GM18868 (cell line): ENCODE measurements around the gene GPSM3.
A peak's percentile ranks its signal among the peaks of the same experiment; 100 is the strongest.

ENCODE experiments used
- ATAC-seq: cut with Tn5 transposase; IDR thresholded peaks from one replicate; pipeline ENCODE4 v1.9.1; 2021; ENCODE audit warnings: mild to moderate bottlenecking, moderate library complexity; ENCODE audit not compliant: unreplicated experiment

GPSM3 gene

GRCh38 chr6:32175711-32176475 lies 16.6 kb downstream of the GPSM3 start, which contains the start of gene AGPAT1:
TSS of gene AGPAT1 (minus strand) at chr6:32176084. CDS start at chr6:32171496, 4,588 bp downstream.
- peak; percentile 48 for ATAC-seq

- ATAC-seq, result no peak
Observed at GRCh38 chr6:32175322-32175710, 17.1 kb downstream of the GPSM3 start.

- no peak for ATAC-seq
Observed at GRCh38 chr6:32174416-32174815, 18.0 kb downstream of the GPSM3 start.

GRCh38 chr6:32173051-32173727 lies 19.3 kb downstream of the GPSM3 start:
- no peak for ATAC-seq

- no peak for ATAC-seq
Observed at GRCh38 chr6:32171234-32171633, 21.2 kb downstream of the GPSM3 start.

- ATAC-seq, result no peak
Observed at GRCh38 chr6:32170294-32170693, 22.1 kb downstream of the GPSM3 start.

- no peak for ATAC-seq
Observed at GRCh38 chr6:32168807-32169591, 23.4 kb downstream of the GPSM3 start.

GRCh38 chr6:32168350-32168749 lies 24.1 kb downstream of the GPSM3 start:
- no peak for ATAC-seq

GRCh38 chr6:32167761-32168262 lies 24.6 kb downstream of the GPSM3 start:
- ATAC-seq, result no peak

- ATAC-seq, result no peak
Observed at GRCh38 chr6:32167154-32167760, 25.2 kb downstream of the GPSM3 start.

GRCh38 chr6:32166411-32167061 lies 25.9 kb downstream of the GPSM3 start:
- no peak for ATAC-seq

GRCh38 chr6:32164295-32164694 lies 28.1 kb downstream of the GPSM3 start, which contains the start of gene EGFL8:
TSS of gene EGFL8 (plus strand) at chr6:32164595. CDS start at chr6:32166166, 1,571 bp downstream.
- ATAC-seq, result no peak

- ATAC-seq, result no peak
Observed at GRCh38 chr6:32163559-32164258, 28.7 kb downstream of the GPSM3 start.

- ATAC-seq, result no peak
Observed at GRCh38 chr6:32158052-32158451, 34.4 kb downstream of the GPSM3 start.

GRCh38 chr6:32156891-32157290 lies 35.6 kb downstream of the GPSM3 start:
- ATAC-seq, result no peak

GRCh38 chr6:32154514-32155161 lies 37.8 kb downstream of the GPSM3 start:
- peak; percentile 64 for ATAC-seq

- ATAC-seq, result peak; percentile 28
Observed at GRCh38 chr6:32153564-32154513, 38.6 kb downstream of the GPSM3 start, which contains the start of gene PPT2. TSS of gene PPT2 (plus strand) at chr6:32154141. CDS start at chr6:32154595, 454 bp downstream.
